Panc1 (cell line): ENCODE measurements around the gene KPNA4. TPM values are rescaled to one million over a fixed set of nuclear protein-coding genes. Genes with fewer than 3 reads are reported as not detected.

Experiments
- ATAC-seq: fragments of 200-7000 bp; cut with Tn5 transposase; 2 replicates; pipeline ENCODE4 v1.9.1; 2020; ENCODE audit warnings: mild to moderate bottlenecking, moderate library complexity
- Bru-seq: library from RNA; stranded (reverse); fragments of 400-500 nt; gene quantifications from one replicate; lab custom pipeline; 2021; lab: Mats Ljungman, UMichigan
- BruChase-seq, 2 experiments: library from RNA; stranded (reverse); fragments of 400-500 nt; gene quantifications; one replicate each; lab custom pipeline; 2021; lab: Mats Ljungman, UMichigan
- BruUV-seq: library from RNA; stranded (reverse); fragments of 400-500 nt; replicated peaks from 2 replicates; lab custom pipeline; 2021; lab: Mats Ljungman, UMichigan
- CTCF ChIA-PET: fragments of 300-600 bp; sonication (Branson Sonifier 250); formaldehyde crosslinking; loops from one replicate; lab custom pipeline; 2022; ENCODE audit warnings: antibody characterized with exemption; lab: Charles Lee
- POLR2A ChIA-PET: fragments of 300-600 bp; sonication (Branson Sonifier 250); formaldehyde crosslinking; loops from one replicate; lab custom pipeline; 2022; ENCODE audit warnings: antibody characterized with exemption; lab: Charles Lee
- DNase-seq: peaks from one replicate; pipeline ENCODE4 v3.0.0-alpha.2; 2010; ENCODE audit warnings: low read depth, low spot score
- H3K27ac ChIP-seq: 2 replicates; pipeline ENCODE4 v1.5.1; 2011; ENCODE audit warnings: mild to moderate bottlenecking, low read length, inconsistent platforms
- H3K27me3 ChIP-seq: fragments of 200-500 bp; sonication (Bioruptor generic); 2 replicates; pipeline ENCODE4 v1.6.0; 2014; ENCODE audit warnings: low read length, inconsistent platforms; ENCODE audit not compliant: control insufficient read depth, insufficient read depth
- H3K36me3 ChIP-seq: fragments of 200-500 bp; sonication (Bioruptor generic); 2 replicates; pipeline ENCODE4 v1.5.1; 2014; ENCODE audit warnings: inconsistent platforms, mild to moderate bottlenecking, low read length, moderate library complexity; ENCODE audit not compliant: control insufficient read depth, insufficient read depth
- H3K4me1 ChIP-seq: 2 replicates; pipeline ENCODE4 v1.5.1; 2011; ENCODE audit warnings: inconsistent platforms, mild to moderate bottlenecking, low read length, moderate library complexity; ENCODE audit not compliant: control insufficient read depth, insufficient read depth
- H3K4me3 ChIP-seq, 2 experiments: 2 replicates each; pipeline ENCODE4 v1.5.1; 2011 to 2012; ENCODE audit warnings: low read depth in 2 of 2, low read length in 2 of 2, mild to moderate bottlenecking in 2 of 2, inconsistent platforms in 1 of 2, moderate library complexity in 1 of 2
- H3K9me3 ChIP-seq: fragments of 200-500 bp; sonication (Bioruptor generic); 2 replicates; pipeline ENCODE4 v1.5.1; 2014; ENCODE audit warnings: low read depth, mild to moderate bottlenecking, inconsistent platforms, low read length, moderate library complexity; ENCODE audit not compliant: control insufficient read depth, insufficient read depth
- POLR2AphosphoS5 ChIP-seq: IDR thresholded peaks from 2 replicates; pipeline ENCODE4 v1.6.1; 2012; ENCODE audit warnings: mild to moderate bottlenecking, low read depth, low read length, moderate library complexity
- SIN3A ChIP-seq: IDR thresholded peaks from 2 replicates; pipeline ENCODE4 v1.6.1; 2012; ENCODE audit warnings: low read depth, mild to moderate bottlenecking, low read length, moderate library complexity, borderline replicate concordance; ENCODE audit not compliant: insufficient read depth
- TCF7L2 ChIP-seq: IDR thresholded peaks from 2 replicates; pipeline ENCODE4 v1.6.1; 2011; ENCODE audit warnings: mild to moderate bottlenecking, low read depth, low read length, inconsistent platforms
- in situ Hi-C: cut with HindIII; loops from 2 replicates; pipeline ENCODE4 v1.10.0; 2016; ENCODE audit warnings: low sequenced_read_pairs, low pct_unique_long_range_greater_than_20kb
- intact Hi-C: fragments of 100-400 bp; cut with micrococcal nuclease; formaldehyde crosslinking; loops from one replicate; pipeline ENCODE4 v1.10.0; 2022; ENCODE audit not compliant: unreplicated experiment
- long read RNA-seq: library from polyadenylated mRNA; unstranded; transcript quantifications from one replicate; pipeline ENCODE4 v2.0.0, GENCODE V29; 2021; ENCODE audit not compliant: unreplicated experiment
- polyA plus RNA-seq: library from polyadenylated mRNA; unstranded; fragments of >200 nt; gene quantifications from one replicate; pipeline ENCODE4 v1.2.1, GENCODE V29; 2012; ENCODE audit warnings: missing spikeins; ENCODE audit not compliant: insufficient read length
- total RNA-seq: library from RNA; stranded (reverse); gene quantifications from one replicate; pipeline ENCODE4 v1.2.1, GENCODE V29; 2021; ENCODE audit not compliant: unreplicated experiment
- TF ChIP-seq, protein P1 (sequence below), 2 experiments: IDR thresholded peaks; 2 replicates each; pipeline ENCODE4 v1.6.1; 2011 to 2012; ENCODE audit warnings: low read depth in 2 of 2, control low read depth in 1 of 2, low read length in 1 of 2, mild to moderate bottlenecking in 1 of 2, moderate library complexity in 1 of 2; ENCODE audit not compliant: insufficient read depth in 1 of 2
- TF ChIP-seq, protein P2 (sequence below): fragments of 450-650 bp; IDR thresholded peaks from 2 replicates; pipeline ENCODE4 v1.5.1; 2017; ENCODE audit warnings: mild to moderate bottlenecking

Gene KPNA4, protein sequence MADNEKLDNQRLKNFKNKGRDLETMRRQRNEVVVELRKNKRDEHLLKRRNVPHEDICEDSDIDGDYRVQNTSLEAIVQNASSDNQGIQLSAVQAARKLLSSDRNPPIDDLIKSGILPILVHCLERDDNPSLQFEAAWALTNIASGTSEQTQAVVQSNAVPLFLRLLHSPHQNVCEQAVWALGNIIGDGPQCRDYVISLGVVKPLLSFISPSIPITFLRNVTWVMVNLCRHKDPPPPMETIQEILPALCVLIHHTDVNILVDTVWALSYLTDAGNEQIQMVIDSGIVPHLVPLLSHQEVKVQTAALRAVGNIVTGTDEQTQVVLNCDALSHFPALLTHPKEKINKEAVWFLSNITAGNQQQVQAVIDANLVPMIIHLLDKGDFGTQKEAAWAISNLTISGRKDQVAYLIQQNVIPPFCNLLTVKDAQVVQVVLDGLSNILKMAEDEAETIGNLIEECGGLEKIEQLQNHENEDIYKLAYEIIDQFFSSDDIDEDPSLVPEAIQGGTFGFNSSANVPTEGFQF
- total RNA-seq (84.4 TPM), Bru-seq, nascent RNA (percentile 98 among the genes with signal in this experiment), BruChase-seq, experiment 1, labeled RNA remaining after a 2-hour chase (percentile 96 among the genes with signal in this experiment), BruChase-seq, experiment 2, labeled RNA remaining after a 6-hour chase (percentile 97 among the genes with signal in this experiment)
- polyA plus RNA-seq: 62.6 TPM
- long read RNA-seq, full-length matches to known transcripts: 133 of 161 reads
- long read RNA-seq, partial matches to known transcripts: 18 of 161 reads
- long read RNA-seq, other reads (novel, unspliced or antisense): 10 of 161 reads

DNA sequence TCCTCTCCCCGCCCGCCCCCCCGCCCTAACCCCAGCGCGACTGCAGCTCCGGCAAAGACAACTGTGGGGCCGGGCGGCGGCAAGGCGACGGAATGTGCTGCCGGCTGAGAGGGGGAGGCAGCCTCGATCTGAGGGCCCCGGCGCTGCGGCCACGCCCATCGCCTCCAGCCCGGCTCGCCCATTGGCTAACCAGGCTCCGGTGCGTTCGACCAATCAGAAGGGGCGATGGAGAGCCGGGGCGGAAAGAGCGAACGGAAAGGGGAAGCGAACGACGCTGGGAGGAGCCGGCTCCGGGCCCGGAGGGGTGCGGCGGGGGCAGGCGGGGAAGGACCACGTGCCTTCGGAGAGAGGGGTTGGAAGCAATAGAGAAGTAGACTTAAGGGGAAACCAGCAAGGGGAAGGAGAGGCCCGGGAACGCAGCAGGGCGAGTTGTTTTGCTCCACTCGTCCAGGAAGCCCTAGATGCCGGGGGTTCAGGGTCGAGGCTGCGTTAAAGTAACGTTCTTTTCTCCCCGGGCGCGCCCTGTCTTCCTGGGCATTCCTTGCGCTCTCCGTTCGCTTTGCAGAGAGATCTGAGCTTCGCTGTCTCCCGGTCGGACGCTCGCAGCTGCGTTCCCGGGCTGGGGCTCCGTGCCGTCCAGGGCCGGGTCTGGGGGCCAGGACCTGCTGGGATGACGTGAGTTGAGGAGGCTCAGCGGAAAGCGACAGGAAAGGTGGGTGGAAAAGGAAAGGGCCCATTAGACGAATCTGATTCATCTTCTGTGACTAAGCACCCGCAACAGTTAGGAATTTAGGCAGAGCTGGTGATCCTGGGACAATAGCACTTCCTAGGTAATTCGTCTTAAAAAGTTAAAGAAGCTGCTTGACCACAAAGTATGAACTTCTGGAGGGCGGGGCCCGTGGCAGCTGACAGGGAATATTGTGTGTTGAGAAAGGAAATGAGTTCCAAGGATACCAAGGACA, at the start of gene KPNA4:
TSS of gene KPNA4 (minus strand) at position 130 of the 962 bp plus-strand sequence. CDS start 289 bp downstream, outside the sequence.
- H3K4me3 ChIP-seq: peak within 1 kb of the TSS; percentile 91 to 95
- no peaks in the 10 kb centered on the region for H3K27me3 ChIP-seq
- peak; percentile 84 for DNase-seq
- TF ChIP-seq POLR2AphosphoS5 (peak; percentile 85), SIN3A (peak; percentile 87; the same call in 1 of the 2 replicates), TCF7L2 (peak; percentile 68)
- TF ChIP-seq, protein P1, sequence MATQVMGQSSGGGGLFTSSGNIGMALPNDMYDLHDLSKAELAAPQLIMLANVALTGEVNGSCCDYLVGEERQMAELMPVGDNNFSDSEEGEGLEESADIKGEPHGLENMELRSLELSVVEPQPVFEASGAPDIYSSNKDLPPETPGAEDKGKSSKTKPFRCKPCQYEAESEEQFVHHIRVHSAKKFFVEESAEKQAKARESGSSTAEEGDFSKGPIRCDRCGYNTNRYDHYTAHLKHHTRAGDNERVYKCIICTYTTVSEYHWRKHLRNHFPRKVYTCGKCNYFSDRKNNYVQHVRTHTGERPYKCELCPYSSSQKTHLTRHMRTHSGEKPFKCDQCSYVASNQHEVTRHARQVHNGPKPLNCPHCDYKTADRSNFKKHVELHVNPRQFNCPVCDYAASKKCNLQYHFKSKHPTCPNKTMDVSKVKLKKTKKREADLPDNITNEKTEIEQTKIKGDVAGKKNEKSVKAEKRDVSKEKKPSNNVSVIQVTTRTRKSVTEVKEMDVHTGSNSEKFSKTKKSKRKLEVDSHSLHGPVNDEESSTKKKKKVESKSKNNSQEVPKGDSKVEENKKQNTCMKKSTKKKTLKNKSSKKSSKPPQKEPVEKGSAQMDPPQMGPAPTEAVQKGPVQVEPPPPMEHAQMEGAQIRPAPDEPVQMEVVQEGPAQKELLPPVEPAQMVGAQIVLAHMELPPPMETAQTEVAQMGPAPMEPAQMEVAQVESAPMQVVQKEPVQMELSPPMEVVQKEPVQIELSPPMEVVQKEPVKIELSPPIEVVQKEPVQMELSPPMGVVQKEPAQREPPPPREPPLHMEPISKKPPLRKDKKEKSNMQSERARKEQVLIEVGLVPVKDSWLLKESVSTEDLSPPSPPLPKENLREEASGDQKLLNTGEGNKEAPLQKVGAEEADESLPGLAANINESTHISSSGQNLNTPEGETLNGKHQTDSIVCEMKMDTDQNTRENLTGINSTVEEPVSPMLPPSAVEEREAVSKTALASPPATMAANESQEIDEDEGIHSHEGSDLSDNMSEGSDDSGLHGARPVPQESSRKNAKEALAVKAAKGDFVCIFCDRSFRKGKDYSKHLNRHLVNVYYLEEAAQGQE (IDR thresholded peaks at IDR 0.05; ENCODE audit: insufficient read depth in 1 of 2, low read depth in 2 of 2, low read length in 1 of 2): no peak
- TF ChIP-seq, protein P2, sequence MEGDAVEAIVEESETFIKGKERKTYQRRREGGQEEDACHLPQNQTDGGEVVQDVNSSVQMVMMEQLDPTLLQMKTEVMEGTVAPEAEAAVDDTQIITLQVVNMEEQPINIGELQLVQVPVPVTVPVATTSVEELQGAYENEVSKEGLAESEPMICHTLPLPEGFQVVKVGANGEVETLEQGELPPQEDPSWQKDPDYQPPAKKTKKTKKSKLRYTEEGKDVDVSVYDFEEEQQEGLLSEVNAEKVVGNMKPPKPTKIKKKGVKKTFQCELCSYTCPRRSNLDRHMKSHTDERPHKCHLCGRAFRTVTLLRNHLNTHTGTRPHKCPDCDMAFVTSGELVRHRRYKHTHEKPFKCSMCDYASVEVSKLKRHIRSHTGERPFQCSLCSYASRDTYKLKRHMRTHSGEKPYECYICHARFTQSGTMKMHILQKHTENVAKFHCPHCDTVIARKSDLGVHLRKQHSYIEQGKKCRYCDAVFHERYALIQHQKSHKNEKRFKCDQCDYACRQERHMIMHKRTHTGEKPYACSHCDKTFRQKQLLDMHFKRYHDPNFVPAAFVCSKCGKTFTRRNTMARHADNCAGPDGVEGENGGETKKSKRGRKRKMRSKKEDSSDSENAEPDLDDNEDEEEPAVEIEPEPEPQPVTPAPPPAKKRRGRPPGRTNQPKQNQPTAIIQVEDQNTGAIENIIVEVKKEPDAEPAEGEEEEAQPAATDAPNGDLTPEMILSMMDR: no peak
- POLR2A ChIA-PET: interaction anchor here (0.6 to 0.7 kb wide), 2 partner anchors 107 to 698 kb away, joined by 3 to 5 read pairs; no protein-coding TSS in a partner anchor
- peak; percentile 96 for ATAC-seq
- H3K36me3 ChIP-seq: peaks cover 2% of the 10 kb centered on the region
- CTCF ChIA-PET: no interaction called here
- H3K9me3 ChIP-seq: no peaks in the 10 kb centered on the region
- in situ Hi-C loops (no loop called here), intact Hi-C loops (no loop called here)
- peaks cover 35% of the 10 kb centered on the region for H3K4me1 ChIP-seq
- no TSS peak for BruUV-seq
- peak within 1 kb of the TSS; percentile 99 for H3K27ac ChIP-seq

DNA sequence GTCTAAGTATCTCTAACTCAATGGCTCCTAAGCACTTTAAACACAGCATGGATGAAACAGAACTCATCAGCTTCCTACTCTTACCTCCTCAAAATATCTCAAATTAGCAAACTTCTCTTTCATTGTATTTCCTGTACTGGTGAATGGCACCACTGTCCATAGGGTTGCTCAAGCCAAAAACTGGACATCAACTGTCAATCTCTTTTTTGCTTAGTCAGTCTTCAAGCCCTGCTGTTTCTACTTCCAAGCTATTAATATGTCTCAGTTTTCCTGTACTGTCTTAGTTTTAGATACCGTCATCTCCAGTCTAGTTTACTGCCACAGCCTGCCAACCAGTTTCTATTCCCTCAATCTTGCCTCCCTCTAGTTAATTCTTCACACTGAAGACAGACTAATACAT, 48.3 kb upstream of the KPNA4 start:
- Histone ChIP-seq H3K27ac (no peak overlapping the region), H3K4me3 (no peak overlapping the region), H3K4me1 (no peaks in the 10 kb centered on the region), H3K9me3 (no peaks in the 10 kb centered on the region), H3K36me3 (no peaks in the 10 kb centered on the region), H3K27me3 (no peaks in the 10 kb centered on the region)
- ChIA-PET CTCF (no interaction called here), POLR2A (no interaction called here)
- BruUV-seq: no TSS peak
- in situ Hi-C loops: no loop called here
- TF ChIP-seq POLR2AphosphoS5 (no peak), SIN3A (no peak), TCF7L2 (no peak)
- TF ChIP-seq, protein P2: no peak
- TF ChIP-seq, protein P1 (IDR thresholded peaks at IDR 0.05; ENCODE audit: insufficient read depth in 1 of 2, low read depth in 2 of 2, low read length in 1 of 2): no peak
- ATAC-seq (no peak), DNase-seq (no peak)
- intact Hi-C loops: no loop called here
